ENCODE data around the gene DSCAM.

The DSCAM gene

GRCh38 chr21:40647706-40648105 lies 199.3 kb downstream of the DSCAM start:
- DNase-seq: no peak

- DNase-seq: no peak
These were observed 200.3 kb downstream of the DSCAM start for GRCh38 chr21:40646651-40647050.

- DNase-seq: no peak
These were observed 205.9 kb downstream of the DSCAM start for GRCh38 chr21:40641042-40641441.

DNA sequence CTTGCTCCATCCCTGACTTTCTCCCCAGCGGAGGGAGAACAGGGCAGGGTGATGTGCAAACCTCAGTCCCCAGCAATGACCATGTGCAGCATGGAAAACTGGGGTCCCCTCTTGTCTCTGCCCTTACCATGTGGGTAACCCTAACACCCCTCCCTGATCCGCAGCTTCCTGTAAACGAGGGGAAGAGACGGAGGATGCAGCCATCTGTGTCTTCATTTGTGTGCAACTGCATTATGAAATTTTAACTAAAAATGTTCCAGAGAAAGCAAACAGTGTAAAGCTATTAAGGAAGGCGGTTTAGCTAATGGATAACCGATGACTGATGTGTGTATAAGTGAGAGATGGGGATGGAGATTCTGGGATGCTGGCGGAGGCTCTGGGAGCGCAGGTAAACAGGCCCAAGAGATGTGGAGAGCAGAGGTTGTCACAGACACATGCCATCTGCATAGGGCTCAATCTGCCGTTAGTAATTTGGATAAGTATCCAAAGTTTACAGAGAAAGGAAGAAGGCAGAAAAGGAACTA lies 206.6 kb downstream of the DSCAM start:
- no peak for DNase-seq

DNA sequence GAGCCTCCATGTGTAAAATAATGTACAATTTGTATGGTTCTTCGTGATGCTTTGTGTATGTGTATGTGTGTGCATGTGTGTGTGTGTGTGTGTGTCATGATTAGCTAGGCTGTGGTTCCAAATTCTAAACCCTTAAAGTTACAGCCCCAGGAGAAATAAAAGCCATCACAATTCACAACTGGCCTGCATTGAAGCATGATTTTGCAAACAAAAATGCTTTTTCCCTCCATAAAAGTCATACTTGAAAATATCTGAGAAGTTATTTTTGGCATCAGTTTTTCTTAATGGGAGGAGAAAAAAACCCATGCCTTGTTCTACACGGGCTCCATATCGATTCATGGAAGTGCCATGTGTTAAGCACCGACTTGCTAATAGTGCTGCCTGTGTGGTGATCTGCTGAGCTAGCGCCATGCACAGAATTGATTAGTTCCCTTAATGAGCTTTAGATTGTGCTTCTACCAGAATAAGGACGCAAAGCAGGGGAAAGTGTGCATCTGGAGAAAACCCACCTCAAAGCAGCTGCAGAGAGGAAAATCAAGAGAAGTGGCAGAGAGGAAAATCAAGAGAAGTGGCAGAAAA lies 207.3 kb downstream of the DSCAM start:
- DNase-seq: no peak

GRCh38 chr21:40638466-40639251 lies 208.3 kb downstream of the DSCAM start:
- no peak for DNase-seq

DNA sequence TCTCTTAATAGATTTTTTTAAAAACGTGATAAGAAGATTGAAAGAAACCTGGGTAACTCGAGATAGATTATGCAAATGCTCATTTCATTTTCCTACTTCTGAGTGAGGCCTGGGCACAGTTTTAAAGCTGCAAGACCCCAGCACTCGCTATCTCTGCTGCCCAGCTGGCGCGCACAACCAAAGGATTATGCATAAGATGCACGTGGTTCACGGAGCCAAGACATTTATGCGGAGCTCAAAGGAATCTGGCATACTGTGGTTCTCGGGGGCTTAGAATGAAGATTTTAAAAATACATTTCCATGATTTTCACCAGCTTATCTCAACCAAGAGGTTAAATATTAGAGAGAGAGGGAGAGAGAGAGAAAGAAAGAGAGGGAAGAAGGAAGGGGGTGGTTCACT lies 210.9 kb downstream of the DSCAM start:
- DNase-seq: no peak

DNA sequence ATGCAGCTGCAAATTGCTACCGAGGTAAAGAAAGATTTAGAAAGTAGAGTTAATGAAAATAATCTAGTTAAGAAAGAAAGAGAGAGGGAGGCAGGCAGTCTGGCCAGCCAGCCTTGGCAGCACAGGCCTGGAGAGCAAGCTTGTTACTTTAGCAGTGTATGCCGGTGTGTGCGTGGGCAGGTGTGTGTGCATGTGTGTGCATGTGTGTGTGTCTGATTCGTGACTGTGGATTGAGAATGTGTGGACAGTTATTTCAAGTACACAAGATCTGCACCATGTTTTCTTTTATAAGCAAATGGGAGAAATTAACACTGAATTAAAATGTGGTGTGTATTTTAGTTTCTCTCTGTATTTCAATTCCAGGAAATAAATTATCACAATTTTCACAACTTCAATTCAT lies 211.6 kb downstream of the DSCAM start:
- no peak for DNase-seq

DNA sequence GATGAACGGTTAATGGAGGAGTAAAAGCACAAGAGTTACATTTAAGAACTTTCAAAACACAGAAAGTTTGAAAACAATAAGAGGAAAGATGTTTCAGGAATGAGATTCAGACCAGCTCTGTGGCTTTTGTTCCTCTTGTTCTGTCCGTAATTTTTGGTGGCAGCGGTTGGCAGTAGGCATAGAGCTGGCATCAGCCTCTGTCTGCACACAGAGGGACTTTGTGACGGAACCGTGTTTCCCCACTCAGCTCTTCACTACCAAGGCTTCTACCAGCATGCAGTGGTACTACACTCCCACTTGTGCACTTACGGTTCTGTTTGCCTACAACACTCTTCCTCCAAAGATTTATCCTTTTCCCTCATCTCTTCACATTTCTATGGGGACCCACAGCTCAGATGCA lies 212.8 kb downstream of the DSCAM start:
- DNase-seq: no peak

DNA sequence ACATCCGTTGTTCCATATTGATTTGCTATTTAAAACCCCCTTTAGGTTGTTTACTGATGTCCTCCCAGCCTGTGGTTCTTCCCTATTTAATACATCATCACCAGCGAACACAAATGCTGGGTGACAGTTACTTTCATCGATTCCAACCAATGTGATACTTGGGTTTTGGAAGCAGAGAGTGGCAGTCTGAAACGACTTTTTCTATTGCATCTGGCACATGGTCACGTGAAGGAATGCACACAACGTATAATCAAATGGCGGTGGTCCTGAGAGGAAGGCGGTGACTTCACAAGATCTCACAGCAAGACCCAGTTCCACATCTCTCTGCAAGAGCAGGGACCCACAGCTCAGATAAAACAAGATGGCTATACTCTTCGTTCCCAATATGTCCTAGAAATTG lies 213.9 kb downstream of the DSCAM start:
- DNase-seq: no peak

DNA sequence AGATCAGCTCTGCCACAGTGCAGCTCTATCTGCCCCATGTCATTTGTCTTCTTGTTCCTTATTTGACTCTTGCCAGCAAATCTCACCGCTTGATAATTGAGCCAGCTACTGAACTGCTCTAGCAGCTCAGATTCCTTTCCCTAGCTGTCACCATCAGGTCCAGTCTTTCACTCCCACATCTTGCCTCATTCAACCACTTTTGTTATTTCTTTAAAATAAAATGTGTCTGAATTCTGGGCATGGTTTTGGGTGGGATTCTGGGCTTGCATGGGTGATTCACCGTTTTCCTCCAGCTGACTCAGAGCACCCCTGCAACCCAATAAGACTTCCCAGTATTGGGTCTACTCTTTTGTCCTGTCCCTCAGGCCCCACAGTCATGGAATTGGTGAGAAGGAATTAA lies 215.7 kb downstream of the DSCAM start:
- no peak for DNase-seq

DNA sequence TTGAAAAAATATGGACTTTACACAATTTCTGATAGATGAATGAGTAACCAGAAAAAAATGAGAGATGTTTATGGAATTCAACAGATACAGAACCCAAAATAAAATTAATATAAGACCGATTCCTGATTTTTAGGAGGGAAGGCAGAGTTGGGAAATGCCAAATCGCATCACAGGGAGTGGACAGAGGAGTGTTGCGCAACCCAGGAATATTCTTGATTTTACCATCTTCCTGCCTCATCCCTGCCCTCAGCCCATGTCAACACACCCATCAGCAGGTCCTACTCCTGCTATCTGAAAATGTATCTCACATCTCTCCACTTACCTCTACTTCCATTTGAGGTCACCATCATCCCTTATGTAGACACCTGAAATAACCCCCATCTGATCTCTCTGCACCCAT lies 221.0 kb downstream of the DSCAM start:
- no peak for DNase-seq

DNA sequence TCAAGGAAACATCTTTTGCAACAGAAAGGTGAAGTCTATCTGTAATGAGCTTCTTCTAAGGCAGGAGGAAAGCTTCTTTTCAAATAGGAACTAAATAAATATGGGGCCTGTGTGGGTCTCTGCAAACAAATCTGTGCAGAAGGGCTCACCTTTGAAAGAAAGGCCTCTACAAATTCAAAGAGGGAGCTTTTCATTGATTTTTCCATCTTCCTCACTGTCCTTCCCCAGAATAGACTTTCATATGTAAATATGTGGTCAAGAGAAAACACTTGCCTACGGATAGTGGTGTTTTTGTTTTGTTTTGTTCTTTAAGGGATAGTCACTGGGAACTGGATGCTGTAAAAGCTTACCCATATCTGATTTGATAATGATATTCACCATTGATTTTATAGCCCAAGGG lies 223.4 kb downstream of the DSCAM start:
- no peak for DNase-seq

- no peak for DNase-seq
These were observed 224.4 kb downstream of the DSCAM start for GRCh38 chr21:40622531-40622930.

DNA sequence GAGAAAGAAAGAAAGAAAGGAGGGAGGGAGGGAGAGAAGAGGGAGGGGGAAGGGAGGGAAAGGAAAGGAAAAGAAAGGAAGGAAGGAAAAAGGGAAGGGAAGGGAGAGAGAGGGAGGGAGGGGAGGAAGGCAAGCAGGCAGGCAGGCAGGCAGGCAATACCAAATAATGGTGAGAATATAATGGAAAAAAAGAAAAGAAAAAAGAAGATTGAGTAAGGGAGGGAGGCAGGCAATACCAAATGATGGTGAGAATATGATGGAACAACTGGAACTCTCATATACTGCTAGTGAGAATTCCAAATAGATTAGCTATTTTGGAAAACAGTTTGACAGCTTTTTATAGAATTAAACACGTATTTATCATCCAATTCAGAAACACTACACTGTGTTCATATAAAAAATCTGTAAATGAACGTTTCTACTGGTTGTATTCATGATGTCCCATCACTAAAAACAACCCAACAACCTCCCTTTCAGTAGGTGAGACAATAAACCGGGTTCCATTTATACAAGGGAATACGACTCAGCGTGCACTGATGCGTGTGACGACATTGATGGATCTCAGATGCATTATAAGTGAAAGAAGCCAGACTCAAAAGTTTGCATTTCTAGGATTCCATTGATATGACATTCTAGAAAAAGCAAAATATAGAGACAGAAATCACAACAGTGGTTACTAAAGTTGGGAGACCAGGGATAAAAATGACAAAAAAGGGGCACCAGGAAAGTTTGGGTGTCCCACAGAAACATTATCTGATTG lies 226.4 kb downstream of the DSCAM start:
- no peak for DNase-seq

GRCh38 chr21:40618191-40618973 lies 228.6 kb downstream of the DSCAM start:
- DNase-seq: no peak

GRCh38 chr21:40616377-40616704 lies 230.6 kb downstream of the DSCAM start:
- no peak for DNase-seq

DNA sequence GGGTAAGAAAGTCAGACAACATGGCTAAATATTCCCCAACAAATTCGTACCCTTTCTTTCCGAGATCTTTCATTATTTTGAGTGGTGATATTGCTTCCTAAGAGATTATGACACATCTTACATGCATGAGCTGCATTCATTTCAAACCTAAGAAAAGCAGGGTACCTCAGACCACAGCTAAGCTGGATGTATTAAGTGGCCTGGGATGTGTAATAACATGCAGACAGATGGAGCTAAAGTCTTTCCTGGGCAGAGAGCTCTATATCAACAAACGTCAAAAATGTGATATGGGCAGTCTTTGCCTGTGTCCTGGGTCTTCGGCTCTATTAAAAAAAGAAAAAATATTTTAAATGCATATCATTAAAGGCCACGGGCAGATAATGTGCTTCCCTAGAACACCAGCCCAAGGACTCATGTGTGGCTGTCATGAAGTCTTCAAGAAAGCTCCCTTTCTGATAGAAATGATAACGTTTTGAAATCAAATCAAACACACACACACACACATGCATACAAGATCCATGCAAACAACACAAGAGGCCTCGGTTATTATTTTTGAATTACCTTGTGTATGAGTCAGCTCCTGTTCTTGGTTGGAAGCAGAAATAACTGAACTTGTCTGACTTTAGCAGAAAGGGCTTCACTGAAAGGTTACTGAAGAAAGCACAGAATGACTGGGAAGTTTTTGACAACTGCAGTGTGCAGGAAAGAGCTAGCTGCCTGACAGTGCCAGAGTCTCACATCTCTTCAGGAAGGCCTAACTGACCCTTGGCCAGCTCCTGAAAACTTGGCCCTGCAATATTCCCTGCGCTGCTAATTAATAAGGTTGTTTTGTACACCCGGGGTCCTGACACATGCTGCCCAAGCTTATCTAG lies 231.2 kb downstream of the DSCAM start:
- no peak for DNase-seq

DNA sequence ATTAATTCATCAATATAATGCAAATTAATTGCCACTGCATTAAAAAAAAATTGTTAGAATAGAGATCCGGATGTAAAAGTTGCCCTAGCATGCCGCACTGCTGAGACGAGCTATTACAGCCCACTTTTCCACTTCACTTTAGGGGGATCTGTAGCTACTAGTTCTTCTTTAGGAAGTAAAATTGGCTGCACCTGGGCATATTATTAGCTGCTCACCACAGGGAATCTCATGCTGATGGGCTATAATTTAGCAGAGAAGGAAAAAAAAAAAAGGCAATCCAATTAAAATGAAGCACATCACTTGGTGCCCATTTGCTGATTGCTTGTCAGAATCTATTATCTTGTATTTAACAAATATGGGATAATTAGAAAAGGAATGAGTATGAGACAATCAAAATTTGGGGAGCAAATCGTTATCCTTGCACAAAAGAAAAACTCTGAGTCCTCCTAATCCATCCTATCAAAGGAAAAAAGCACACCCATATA lies 233.4 kb downstream of the DSCAM start:
- DNase-seq: no peak

- no peak for DNase-seq
These were observed 236.6 kb downstream of the DSCAM start for GRCh38 chr21:40610345-40610744.

DNA sequence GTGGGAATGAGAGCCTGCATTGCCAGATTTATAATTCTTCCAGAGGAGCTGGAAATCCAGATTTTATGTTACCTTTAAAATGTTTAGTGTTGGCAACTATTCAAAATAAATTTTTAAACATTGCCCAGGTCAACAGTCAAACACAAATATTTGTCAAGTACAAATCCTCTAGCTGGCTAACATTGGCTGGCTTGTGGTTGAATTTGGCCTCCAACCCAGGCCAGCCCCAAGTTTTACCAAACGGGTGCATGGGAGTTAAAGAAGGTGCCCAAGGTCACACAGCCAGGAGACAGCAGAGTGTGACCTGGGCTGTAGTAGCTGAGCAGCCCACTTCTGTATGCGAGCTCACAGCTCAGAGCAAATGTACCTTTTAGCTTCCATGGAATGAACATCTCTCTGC lies 240.6 kb downstream of the DSCAM start:
- no peak for DNase-seq

DNA sequence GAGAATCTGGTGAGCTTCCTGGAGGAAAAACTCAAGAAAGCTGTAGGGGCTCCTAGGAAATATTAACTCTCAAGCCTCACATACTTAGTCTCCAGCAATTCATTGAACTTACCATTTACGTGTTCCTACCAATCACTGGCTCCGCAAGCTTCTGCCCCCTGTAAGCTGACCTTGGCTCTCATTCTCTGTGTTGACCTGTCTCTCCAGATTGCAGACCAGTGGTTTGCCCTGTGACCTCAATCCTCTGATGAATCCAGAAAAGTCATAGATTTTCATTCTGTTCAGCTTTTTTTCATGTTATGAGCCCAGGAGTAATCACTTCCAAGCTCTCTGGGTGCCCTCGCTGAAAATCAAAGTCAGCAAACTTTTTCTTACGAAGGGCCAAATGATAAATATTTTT lies 241.9 kb downstream of the DSCAM start:
- DNase-seq: no peak
